T follicular helper cell (primary cell): ENCODE measurements around the gene FAM78B.

Experiments
- DNase-seq: peaks from one replicate; pipeline ENCODE4 v3.0.0-alpha.2; 2020; ENCODE audit warnings: low read depth
- total RNA-seq, 2 experiments: gene quantifications; one replicate each; lab custom pipeline; 2026; lab: John Stamatoyannopoulos, UW

FAM78B gene
- 0.18 to 1.2 reads per million in 2 experiments for total RNA-seq

DNA sequence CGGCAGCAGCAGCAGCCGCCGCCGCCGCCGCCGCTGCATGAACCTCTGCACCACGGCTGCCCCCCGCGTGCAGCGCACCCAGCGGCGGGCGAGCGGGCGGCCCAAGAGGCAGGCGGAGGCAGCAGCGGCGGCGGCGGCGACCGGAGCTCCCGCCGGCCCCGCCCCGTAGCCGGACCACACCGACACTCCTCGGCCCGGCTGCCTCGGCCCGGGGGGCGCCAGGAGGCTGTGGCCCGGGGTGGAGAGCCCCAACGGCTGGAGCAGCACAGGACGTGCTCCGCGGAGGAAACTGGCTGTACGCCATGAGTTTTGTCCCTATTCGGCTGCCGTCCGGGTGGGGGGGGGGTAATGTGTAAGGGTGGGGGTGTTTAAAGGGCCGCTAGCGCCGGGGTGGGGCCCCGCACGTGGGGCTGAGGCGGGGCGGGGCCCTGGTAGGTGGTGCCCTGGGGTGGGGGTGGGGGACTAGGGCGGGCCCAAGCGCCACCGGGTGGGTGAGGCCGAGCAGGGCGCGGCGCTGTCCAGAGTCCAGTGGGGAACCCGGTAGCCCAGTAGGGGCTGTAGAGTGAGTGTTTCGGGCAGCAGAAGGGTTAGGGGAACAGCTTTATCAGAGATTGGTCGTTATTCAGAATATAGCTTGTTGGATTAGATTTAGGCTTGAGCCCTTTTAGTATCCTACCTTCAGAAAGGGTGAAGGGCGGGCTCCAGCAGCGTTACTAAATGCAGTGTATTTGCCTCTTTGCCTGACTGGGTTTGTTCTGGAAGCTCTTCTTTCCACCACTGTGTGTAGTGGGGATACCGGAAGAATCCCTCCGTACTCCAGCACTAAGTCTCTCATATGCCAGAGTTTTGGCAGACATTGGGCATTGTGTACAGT, at the start of gene FAM78B:
Gene FAM78B (minus strand): TSS at position 304 of the 874 bp plus-strand sequence. CDS start 753 bp downstream, outside the sequence.
- DNase-seq = peak; percentile 38

GRCh38 chr1:166202546-166202945, 35.7 kb upstream of the FAM78B start:
- DNase-seq = no peak

DNA sequence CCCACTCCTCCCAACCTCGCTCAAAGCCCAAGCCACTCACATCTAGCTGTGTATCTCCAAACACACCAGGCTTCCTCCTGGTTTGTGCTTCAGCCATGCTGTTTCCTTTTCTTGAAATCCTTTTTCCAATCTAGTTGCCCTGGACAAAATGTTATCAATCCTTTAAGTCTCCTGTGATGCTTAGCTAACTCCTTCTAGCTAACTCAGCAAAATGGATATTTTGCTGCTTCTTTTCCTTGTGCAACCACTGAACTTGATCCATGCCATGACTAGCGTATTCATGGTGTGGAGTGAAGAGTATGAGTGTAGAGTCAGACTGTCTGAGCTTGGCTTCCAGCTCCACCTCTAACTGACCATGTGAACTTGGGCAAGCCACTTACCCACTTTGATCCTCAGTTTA, 33.9 kb upstream of the FAM78B start:
- DNase-seq = no peak

DNA sequence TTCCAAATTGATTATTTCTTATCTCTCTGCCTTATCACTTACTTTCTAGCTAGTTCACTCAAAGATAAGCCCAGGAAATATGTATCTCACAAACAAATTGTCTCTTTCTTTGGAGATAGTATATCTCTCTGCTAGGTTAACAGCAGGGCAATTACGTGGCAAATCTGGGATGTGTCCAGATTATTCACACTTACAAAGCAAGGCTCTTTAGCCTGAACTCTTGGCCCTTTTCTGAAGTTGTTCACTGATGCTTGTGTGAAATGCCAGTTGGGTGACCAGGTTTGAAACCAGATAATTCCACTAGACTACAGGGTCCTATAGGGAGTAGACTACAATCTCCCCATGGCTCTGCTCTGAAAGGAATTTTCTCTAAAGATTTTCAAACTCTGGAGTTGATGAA, 30.8 kb upstream of the FAM78B start:
- DNase-seq = no peak

DNA sequence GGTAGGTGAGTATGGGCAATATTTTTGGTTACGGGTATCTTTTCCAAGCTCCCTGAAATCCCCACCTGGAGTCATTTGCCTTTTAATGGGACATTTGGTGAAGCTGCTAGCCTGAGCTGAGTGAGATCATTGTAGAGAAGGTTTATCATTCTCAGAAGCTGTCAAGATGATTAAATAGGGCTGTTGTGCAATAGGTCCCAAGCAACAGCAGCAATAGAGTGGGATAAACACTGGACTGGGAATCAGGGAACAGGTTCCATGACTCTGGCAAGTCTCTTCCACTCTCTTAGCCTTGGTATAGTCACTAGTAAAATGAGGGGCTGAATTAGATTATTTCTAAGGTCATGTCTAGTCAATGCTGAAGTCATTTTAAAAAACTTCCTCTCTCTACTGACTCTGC, 30.3 kb upstream of the FAM78B start:
- no peak for DNase-seq

DNA sequence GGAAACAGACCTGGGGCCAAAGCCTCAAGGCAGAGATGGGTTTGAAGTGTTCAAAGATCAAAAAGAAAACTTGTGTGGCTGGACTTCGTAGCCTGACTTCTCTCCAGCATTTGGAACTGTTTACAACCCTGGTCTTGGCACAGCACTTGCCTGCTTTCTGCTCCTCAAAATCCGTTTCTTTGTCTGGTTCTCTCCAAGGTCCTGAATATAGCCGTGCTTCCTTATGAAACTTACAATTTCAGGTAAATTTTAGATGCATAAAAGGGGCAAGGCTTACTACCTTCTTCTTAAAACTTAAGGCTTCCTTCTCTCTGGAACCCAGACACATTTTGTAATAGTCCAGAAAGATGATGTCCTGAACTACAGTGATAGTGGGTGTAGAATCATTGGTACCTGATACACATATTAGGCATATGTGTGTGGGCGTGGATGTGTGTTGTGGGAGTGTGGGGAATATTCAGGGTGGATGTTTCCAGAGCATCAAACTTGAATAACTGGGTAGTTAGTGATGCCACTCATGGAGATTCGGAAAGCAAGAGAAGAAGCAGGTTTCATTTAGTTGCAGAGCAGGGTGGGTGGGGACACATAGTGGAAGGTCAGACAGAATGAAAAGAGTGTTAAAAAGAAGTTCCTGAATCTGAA, 26.4 kb upstream of the FAM78B start:
- no peak for DNase-seq

GRCh38 chr1:166190400-166190799, 23.6 kb upstream of the FAM78B start:
- no peak for DNase-seq

DNA sequence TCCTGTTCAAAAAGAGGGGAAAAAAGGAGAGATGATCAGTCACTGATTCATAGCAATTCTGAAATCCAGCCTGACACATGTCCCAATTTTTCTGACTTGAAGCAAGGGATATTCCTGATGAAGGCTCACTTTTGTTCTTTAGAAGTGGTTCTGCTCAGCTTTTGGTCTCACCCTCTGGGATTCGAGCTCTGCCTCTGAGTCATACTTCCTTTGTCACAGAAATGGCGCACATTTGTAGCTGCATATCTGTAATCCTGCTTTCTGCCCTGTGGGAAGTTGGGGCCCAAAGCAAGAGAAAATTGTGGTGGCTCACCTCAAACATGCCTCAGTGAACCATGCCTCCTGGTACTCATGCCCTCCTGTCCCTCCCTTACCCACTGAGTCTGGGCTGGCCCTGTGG, 22.3 kb upstream of the FAM78B start:
- DNase-seq = no peak

DNA sequence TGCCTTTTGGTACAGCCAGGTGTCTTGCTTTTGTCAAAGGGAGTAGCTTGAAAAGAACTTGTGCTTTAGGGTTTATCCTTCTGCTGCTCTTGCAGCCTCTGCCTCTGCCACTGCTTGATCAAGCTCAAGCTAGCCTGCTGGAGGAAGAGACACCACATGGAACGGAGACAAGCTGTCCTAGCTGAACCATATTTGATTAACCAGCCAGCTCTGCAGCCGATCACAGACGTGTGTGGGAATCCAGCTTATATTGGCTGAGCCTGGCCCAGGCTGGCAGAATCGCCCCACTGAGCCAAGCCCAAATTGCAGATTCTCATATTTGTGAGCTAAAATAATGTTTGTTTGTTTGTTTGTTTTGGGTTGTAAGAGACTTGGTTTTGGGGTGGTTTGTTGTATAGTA, 18.7 kb upstream of the FAM78B start:
- DNase-seq = no peak

- no peak for DNase-seq
Measured at GRCh38 chr1:166184897-166185296, 18.1 kb upstream of the FAM78B start.

- DNase-seq = no peak
Measured at GRCh38 chr1:166184012-166184411, 17.2 kb upstream of the FAM78B start.

GRCh38 chr1:166182281-166182680, 15.5 kb upstream of the FAM78B start:
- DNase-seq = no peak

- DNase-seq = no peak
Measured at GRCh38 chr1:166176416-166176815, 9.6 kb upstream of the FAM78B start.

GRCh38 chr1:166175032-166175431, 8.2 kb upstream of the FAM78B start:
- DNase-seq = no peak

DNA sequence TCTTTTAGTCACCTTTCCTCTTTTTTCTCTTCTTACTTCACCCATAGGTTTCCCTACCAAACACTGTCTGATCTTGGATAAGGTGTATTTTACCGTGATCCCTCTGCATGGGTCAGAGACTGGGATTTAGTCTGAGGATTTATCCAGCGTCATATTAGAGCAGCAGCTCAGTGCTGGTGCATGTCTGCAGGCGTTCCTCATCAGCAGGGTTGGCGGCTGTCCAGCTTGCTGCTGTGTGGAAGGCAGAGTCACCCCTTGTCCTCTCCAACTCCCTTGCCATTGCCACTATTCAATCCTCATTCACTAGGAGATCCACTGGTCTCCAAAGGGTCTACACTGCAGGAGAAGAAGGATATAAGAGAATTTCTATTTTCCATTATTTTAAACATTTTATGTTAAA, 7.3 kb upstream of the FAM78B start:
- DNase-seq = no peak

DNA sequence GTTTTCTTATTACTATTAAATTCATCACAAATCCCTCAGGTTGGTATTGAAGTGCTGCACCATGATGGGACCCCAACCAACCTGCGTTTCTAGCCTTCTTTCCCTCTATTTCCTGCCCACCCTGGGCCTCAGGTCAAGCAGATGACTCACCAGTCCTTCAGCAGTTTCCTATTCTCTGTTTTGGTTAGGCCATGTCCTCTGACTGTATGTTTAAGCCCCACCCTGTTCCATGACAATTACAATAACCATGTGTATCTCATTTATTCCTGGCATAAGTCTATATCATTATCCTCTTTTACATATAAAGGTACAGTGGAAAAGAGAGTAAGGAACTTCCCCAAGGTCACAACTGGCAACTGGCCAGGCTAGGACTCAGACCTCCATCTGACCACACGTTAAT, 5.3 kb upstream of the FAM78B start:
- DNase-seq = no peak

DNA sequence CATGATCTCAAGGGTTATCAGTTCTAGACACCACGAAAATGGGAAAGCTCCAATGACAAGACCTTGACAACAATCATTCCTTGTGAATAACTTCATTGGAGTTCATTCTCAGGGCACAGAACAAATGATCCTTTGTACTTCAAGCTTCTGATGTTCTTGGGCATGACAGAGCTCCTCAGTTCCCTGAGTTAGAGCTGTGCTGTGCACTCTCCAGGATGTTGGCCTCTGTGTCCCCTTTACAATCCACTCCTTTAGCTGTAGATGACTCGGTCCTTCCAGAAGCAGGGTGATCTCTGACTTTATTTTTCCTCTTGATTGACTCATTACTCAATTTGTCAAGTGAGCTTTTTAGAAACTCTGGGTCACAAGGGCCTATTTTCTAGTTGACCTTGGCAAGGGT, 3.9 kb upstream of the FAM78B start:
- DNase-seq = no peak

GRCh38 chr1:166170075-166170474, 3.3 kb upstream of the FAM78B start:
- no peak for DNase-seq

- DNase-seq = no peak
Measured at GRCh38 chr1:166169182-166169581, 2.4 kb upstream of the FAM78B start.

DNA sequence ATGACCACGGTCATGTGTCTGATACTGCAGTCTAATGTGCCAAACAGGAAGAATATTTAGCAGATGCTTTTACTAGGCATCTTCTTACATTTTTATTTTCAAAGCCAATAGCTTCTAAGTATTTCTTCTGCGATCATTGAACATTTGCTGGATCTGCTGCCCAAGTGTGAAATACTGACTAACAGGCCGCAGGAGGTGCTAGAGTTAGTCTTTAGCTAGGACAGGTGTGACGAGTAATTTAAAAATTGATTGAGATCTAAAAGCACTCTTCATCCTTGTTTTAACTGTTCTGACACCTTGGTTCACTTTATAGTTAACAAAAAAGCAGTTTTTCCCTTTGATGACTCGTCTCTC, 748 bp upstream of the FAM78B start:
- DNase-seq = no peak

GRCh38 chr1:166166329-166166697, 488 bp downstream of the FAM78B start:
- no peak for DNase-seq

DNA sequence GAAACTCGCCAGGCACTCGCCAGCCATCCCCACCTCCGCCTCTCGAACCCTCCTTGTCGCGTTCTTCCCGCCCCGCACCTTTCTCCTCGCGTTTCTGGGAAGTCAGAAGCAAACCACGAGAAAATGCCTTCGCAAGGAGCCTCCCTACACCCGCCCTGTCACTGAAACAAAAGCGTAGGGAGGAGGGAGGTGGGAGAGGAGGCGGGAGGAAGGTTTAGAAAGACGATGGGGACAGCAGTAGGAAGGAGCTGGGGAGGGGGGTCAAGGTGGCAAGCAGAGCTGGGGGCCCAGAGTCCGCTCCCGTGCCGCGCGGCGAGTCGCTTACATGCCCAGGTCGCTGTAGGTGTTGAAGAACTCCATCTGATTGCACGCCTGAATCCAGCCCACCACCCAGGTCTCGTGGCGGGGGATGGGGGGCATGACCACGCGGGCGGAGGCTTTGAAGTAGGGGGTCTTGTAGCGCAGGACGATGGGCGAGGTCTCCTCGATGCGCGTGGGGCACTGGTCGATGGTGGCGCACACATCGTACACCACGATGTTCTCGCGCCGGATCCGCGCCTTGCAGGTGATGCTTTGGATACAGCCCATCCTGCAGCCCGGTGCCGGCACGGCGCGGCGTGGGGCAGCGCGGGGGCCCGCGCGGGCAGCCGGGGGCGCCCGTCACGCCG, 1.0 kb downstream of the FAM78B start:
- no peak for DNase-seq
